HepG2 (cell line): ENCODE data around the gene ZFP1.

Experiments used
- DPF2 ChIP-seq: sonication (generic); formaldehyde crosslinking; IDR thresholded peaks from 2 replicates; pipeline ENCODE4 v1.4.0; 2020; ENCODE audit warnings: mild to moderate bottlenecking, low read depth, missing genetic modification reagents, borderline replicate concordance
- ELF4 ChIP-seq: sonication (generic); formaldehyde crosslinking; IDR thresholded peaks from 2 replicates; pipeline ENCODE4 v1.5.0; 2020; ENCODE audit warnings: missing genetic modification reagents, mild to moderate bottlenecking, moderate library complexity, borderline replicate concordance
- NFE2L1 ChIP-seq: sonication (generic); formaldehyde crosslinking; IDR thresholded peaks from 2 replicates; pipeline ENCODE4 v1.4.0; 2020; ENCODE audit warnings: missing genetic modification reagents, mild to moderate bottlenecking, borderline replicate concordance
- SRF ChIP-seq: IDR thresholded peaks from 2 replicates; pipeline ENCODE4 v1.6.1; 2011; ENCODE audit warnings: mild to moderate bottlenecking, low read depth, low read length, moderate library complexity
- ZNF251 ChIP-seq: sonication (generic); formaldehyde crosslinking; IDR thresholded peaks from 2 replicates; pipeline ENCODE4 v1.9.0; 2021; ENCODE audit warnings: mild to moderate bottlenecking, missing genetic modification reagents
- TF ChIP-seq, protein P1 (sequence below): sonication (generic); formaldehyde crosslinking; IDR thresholded peaks from 2 replicates; pipeline ENCODE4 v1.5.0; 2020; ENCODE audit warnings: missing genetic modification reagents

GRCh38 chr16:75114179-75114945, 34.0 kb upstream of the ZFP1 start:
- TF ChIP-seq, protein P1, sequence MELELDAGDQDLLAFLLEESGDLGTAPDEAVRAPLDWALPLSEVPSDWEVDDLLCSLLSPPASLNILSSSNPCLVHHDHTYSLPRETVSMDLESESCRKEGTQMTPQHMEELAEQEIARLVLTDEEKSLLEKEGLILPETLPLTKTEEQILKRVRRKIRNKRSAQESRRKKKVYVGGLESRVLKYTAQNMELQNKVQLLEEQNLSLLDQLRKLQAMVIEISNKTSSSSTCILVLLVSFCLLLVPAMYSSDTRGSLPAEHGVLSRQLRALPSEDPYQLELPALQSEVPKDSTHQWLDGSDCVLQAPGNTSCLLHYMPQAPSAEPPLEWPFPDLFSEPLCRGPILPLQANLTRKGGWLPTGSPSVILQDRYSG (CRISPR knock-in tag), result no peak
- TF ChIP-seq NFE2L1 (no peak), DPF2 (CRISPR knock-in tag) (no peak), ZNF251 (CRISPR knock-in tag) (no peak), ELF4 (no peak), SRF (no peak)
